Stomach smooth muscle (tissue), 2 donors: ENCODE measurements around the gene ROR2.
"Not testable (repeated sequence)": the region's sequence is repeated elsewhere in the genome, so short reads cannot be mapped to it uniquely, and the experiment has no call there.

Source experiments
- H3K27ac ChIP-seq: one replicate; pipeline ENCODE4 v1.7.0; 2013; ENCODE audit warnings: mild to moderate bottlenecking, low read length, inconsistent platforms
- H3K27me3 ChIP-seq, 2 donors: one replicate each; pipeline ENCODE4 v1.7.0; 2013; ENCODE audit warnings: low read length in 2 of 2; ENCODE audit not compliant: insufficient read depth in 2 of 2, control insufficient read depth in 1 of 2
- H3K36me3 ChIP-seq, 2 donors: one replicate each; pipeline ENCODE4 v1.7.0; 2013; ENCODE audit warnings: low read length in 2 of 2; ENCODE audit not compliant: control insufficient read depth in 2 of 2, insufficient read depth in 2 of 2
- H3K4me1 ChIP-seq: one replicate; pipeline ENCODE4 v1.7.0; 2013; ENCODE audit warnings: low read length; ENCODE audit not compliant: control insufficient read depth, insufficient read depth
- H3K4me3 ChIP-seq, 2 donors: one replicate each; pipeline ENCODE4 v1.7.0; 2013; ENCODE audit warnings: low read length in 2 of 2
- H3K9ac ChIP-seq, 2 donors: one replicate each; pipeline ENCODE4 v1.7.0; 2013; ENCODE audit warnings: low read length in 2 of 2, mild to moderate bottlenecking in 1 of 2
- H3K9me3 ChIP-seq, 2 donors: one replicate each; pipeline ENCODE4 v1.7.0; 2013; ENCODE audit warnings: low read length in 2 of 2; ENCODE audit not compliant: control insufficient read depth in 2 of 2
- donor health status: healthy.
- donor health status: Pancreatic carcinoma.

ROR2 gene

GRCh38 chr9:91639054-91639453, 311.0 kb downstream of the ROR2 start:
- H3K9ac ChIP-seq = no peak overlapping the region
- peaks cover 6% of the 10 kb centered on the region for H3K4me1 ChIP-seq
- H3K27me3 ChIP-seq = no peaks in the 10 kb centered on the region
- no peak overlapping the region for H3K4me3 ChIP-seq
- H3K9me3 ChIP-seq = peaks cover 0 to 4% of the 10 kb centered on the region in 2 donors
- no peaks in the 10 kb centered on the region for H3K36me3 ChIP-seq
- H3K27ac ChIP-seq = no peak overlapping the region

- H3K4me1 ChIP-seq, H3K27ac ChIP-seq: not testable (repeated sequence)
These were observed 315.2 kb downstream of the ROR2 start for GRCh38 chr9:91634832-91635231.

GRCh38 chr9:91629718-91630117, 320.3 kb downstream of the ROR2 start:
- no peak overlapping the region for H3K4me3 ChIP-seq
- no peak overlapping the region for H3K27ac ChIP-seq
- H3K27me3 ChIP-seq = no peaks in the 10 kb centered on the region
- H3K36me3 ChIP-seq = no peaks in the 10 kb centered on the region
- H3K9me3 ChIP-seq = no peaks in the 10 kb centered on the region
- no peaks in the 10 kb centered on the region for H3K4me1 ChIP-seq
- no peak overlapping the region for H3K9ac ChIP-seq

More at GRCh38 chr9:91634832-91635231, 315.2 kb downstream of the ROR2 start:
- H3K9me3 ChIP-seq, H3K36me3 ChIP-seq, H3K9ac ChIP-seq, H3K27me3 ChIP-seq, H3K4me3 ChIP-seq: not testable (repeated sequence)

GRCh38 chr9:91628892-91629291, 321.1 kb downstream of the ROR2 start:
- H3K27ac ChIP-seq = no peak overlapping the region
- no peak overlapping the region for H3K9ac ChIP-seq
- no peaks in the 10 kb centered on the region for H3K4me1 ChIP-seq
- H3K27me3 ChIP-seq = no peaks in the 10 kb centered on the region
- no peaks in the 10 kb centered on the region for H3K9me3 ChIP-seq
- no peak overlapping the region for H3K4me3 ChIP-seq
- no peaks in the 10 kb centered on the region for H3K36me3 ChIP-seq

GRCh38 chr9:91625331-91625730, 324.7 kb downstream of the ROR2 start:
- Histone ChIP-seq H3K27me3 (no peaks in the 10 kb centered on the region), H3K9me3 (no peaks in the 10 kb centered on the region), H3K4me3 (no peak overlapping the region), H3K4me1 (no peaks in the 10 kb centered on the region), H3K27ac (no peak overlapping the region), H3K36me3 (no peaks in the 10 kb centered on the region), H3K9ac (no peak overlapping the region)

GRCh38 chr9:91623004-91623403, 327.0 kb downstream of the ROR2 start:
- H3K27me3 ChIP-seq = no peaks in the 10 kb centered on the region
- no peak overlapping the region for H3K4me3 ChIP-seq

GRCh38 chr9:91622121-91622520, 327.9 kb downstream of the ROR2 start:
- H3K27me3 ChIP-seq, H3K4me1 ChIP-seq, H3K36me3 ChIP-seq, H3K9me3 ChIP-seq, H3K4me3 ChIP-seq, H3K27ac ChIP-seq, H3K9ac ChIP-seq: not testable (repeated sequence)

More at GRCh38 chr9:91623004-91623403, 327.0 kb downstream of the ROR2 start:
- Histone ChIP-seq H3K9ac (no peak overlapping the region), H3K36me3 (no peaks in the 10 kb centered on the region), H3K9me3 (no peaks in the 10 kb centered on the region), H3K4me1 (no peaks in the 10 kb centered on the region), H3K27ac (no peak overlapping the region)

- not testable (repeated sequence) for H3K27me3 ChIP-seq, H3K36me3 ChIP-seq, H3K9ac ChIP-seq, H3K4me1 ChIP-seq, H3K9me3 ChIP-seq, H3K4me3 ChIP-seq, H3K27ac ChIP-seq
These were observed 336.0 kb downstream of the ROR2 start for GRCh38 chr9:91614044-91614443.

GRCh38 chr9:91611582-91611981, 338.4 kb downstream of the ROR2 start:
- Histone ChIP-seq H3K9ac (no peak overlapping the region), H3K27me3 (no peaks in the 10 kb centered on the region), H3K36me3 (no peaks in the 10 kb centered on the region), H3K27ac (no peak overlapping the region), H3K4me3 (no peak overlapping the region), H3K9me3 (no peaks in the 10 kb centered on the region), H3K4me1 (no peaks in the 10 kb centered on the region)

GRCh38 chr9:91606255-91606995, 343.6 kb downstream of the ROR2 start:
- no peaks in the 10 kb centered on the region for H3K9me3 ChIP-seq
- no peak overlapping the region for H3K27ac ChIP-seq
- no peaks in the 10 kb centered on the region for H3K4me1 ChIP-seq

GRCh38 chr9:91604451-91605179, 345.4 kb downstream of the ROR2 start:
- Histone ChIP-seq H3K27ac (no peak overlapping the region), H3K4me3 (no peak overlapping the region), H3K9me3 (no peaks in the 10 kb centered on the region), H3K9ac (no peak overlapping the region), H3K4me1 (no peaks in the 10 kb centered on the region), H3K27me3 (no peaks in the 10 kb centered on the region), H3K36me3 (no peaks in the 10 kb centered on the region)

More at GRCh38 chr9:91606255-91606995, 343.6 kb downstream of the ROR2 start:
- H3K36me3 ChIP-seq = no peaks in the 10 kb centered on the region
- H3K9ac ChIP-seq = no peak overlapping the region
- no peaks in the 10 kb centered on the region for H3K27me3 ChIP-seq
- H3K4me3 ChIP-seq = no peak overlapping the region
